HCT116 (cell line): Measurements from ENCODE around the gene POLE. TPM values are rescaled to one million over a fixed set of nuclear protein-coding genes. Genes with fewer than 3 reads are reported as not detected.

Experiments used
- ATAC-seq: fragments of 200-7000 bp; cut with Tn5 transposase; 2 replicates; pipeline ENCODE4 v1.9.1; 2020; ENCODE audit warnings: mild to moderate bottlenecking, moderate library complexity
- BruUV-seq: library from RNA; stranded (reverse); fragments of 400-500 nt; replicated peaks from 2 replicates; lab custom pipeline; 2021; lab: Mats Ljungman, UMichigan
- CTCF ChIA-PET: fragments of 300-600 bp; sonication (Branson Sonifier 250); formaldehyde crosslinking; loops from one replicate; lab custom pipeline; 2021; ENCODE audit warnings: antibody characterized with exemption; lab: Charles Lee
- POLR2A ChIA-PET: fragments of 300-600, 350-600 bp; sonication (Branson Sonifier 250); formaldehyde crosslinking; loops from one replicate; lab custom pipeline; 2021; ENCODE audit warnings: antibody characterized with exemption; lab: Charles Lee
- RAD21 ChIA-PET, 2 experiments: fragments of 300-600 bp; sonication (Branson Sonifier 250); formaldehyde crosslinking; loops; one replicate each; lab custom pipeline; 2023; ENCODE audit warnings: low total read pairs in 2 of 2; ENCODE audit not compliant: uncharacterized antibody in 2 of 2, unreplicated experiment in 2 of 2, low non-redundant PET in 1 of 2; lab: Charles Lee
- DNase-seq: peaks from one replicate; pipeline ENCODE4 v3.0.0-alpha.2; 2010; ENCODE audit warnings: low read depth, low spot score
- H2AFZ ChIP-seq: fragments of 200-600 bp; shearing (Covaris generic), sonication (generic); 2 replicates; pipeline ENCODE4 v1.6.1; 2017; ENCODE audit warnings: low read depth, mixed run types, mixed read lengths, antibody characterized with exemption, low read length; ENCODE audit not compliant: poor library complexity, severe bottlenecking
- H3K27ac ChIP-seq: 2 replicates; pipeline ENCODE4 v1.5.1; 2012; ENCODE audit warnings: low read depth, low read length
- H3K27me3 ChIP-seq: fragments of 200-600 bp; sonication (generic); 2 replicates; pipeline ENCODE4 v1.6.1; 2016; ENCODE audit warnings: mixed run types, low read length, mixed read lengths; ENCODE audit not compliant: insufficient read depth
- H3K36me3 ChIP-seq, 2 experiments: fragments of 200-500 bp in 1 of 2; fragments of 200-600 bp in 1 of 2; sonication (Bioruptor generic) in 1 of 2; sonication (generic) in 1 of 2; 2 replicates each; pipeline versions ENCODE4 v1.5.1 to v1.6.1; 2014 to 2016; ENCODE audit warnings: low read length in 2 of 2, inconsistent platforms in 1 of 2, mixed read lengths in 1 of 2, mixed run types in 1 of 2; ENCODE audit not compliant: insufficient read depth in 2 of 2, control insufficient read depth in 1 of 2
- H3K4me1 ChIP-seq, 2 experiments: fragments of 200-600 bp in 1 of 2; sonication (generic) in 1 of 2; 2 replicates each; pipeline versions ENCODE4 v1.5.1 to v1.6.1; 2012 to 2017; ENCODE audit warnings: low read length in 2 of 2, inconsistent platforms in 1 of 2, mild to moderate bottlenecking in 1 of 2, mixed read lengths in 1 of 2, mixed run types in 1 of 2, moderate library complexity in 1 of 2; ENCODE audit not compliant: insufficient read depth in 2 of 2, control insufficient read depth in 1 of 2
- H3K4me2 ChIP-seq: fragments of 200-600 bp; sonication (generic); 2 replicates; pipeline ENCODE4 v1.6.1; 2017; ENCODE audit warnings: mixed run types, low read length, mixed read lengths
- H3K4me3 ChIP-seq, 2 experiments: fragments of 200-600 bp in 1 of 2; sonication (generic) in 1 of 2; replicated peaks in 1 of 2; 2 replicates each; pipeline ENCODE4 v1.5.1; 2011 to 2016; ENCODE audit warnings: low read length in 2 of 2, control low read depth in 1 of 2, low read depth in 1 of 2, mild to moderate bottlenecking in 1 of 2, mixed read lengths in 1 of 2, mixed run types in 1 of 2
- H3K79me2 ChIP-seq: fragments of 200-600 bp; sonication (generic); 2 replicates; pipeline ENCODE4 v1.6.1; 2017; ENCODE audit warnings: mild to moderate bottlenecking, mixed run types, low read length, moderate library complexity, mixed read lengths; ENCODE audit not compliant: insufficient read depth
- H3K9ac ChIP-seq: fragments of 200-600 bp; sonication (generic); 2 replicates; pipeline ENCODE4 v1.6.1; 2016; ENCODE audit warnings: low read length, mixed read lengths
- H3K9me2 ChIP-seq: fragments of 200-600 bp; sonication (generic), shearing (Covaris generic); 2 replicates; pipeline ENCODE4 v1.6.1; 2017; ENCODE audit warnings: mixed run types, mild to moderate bottlenecking, moderate library complexity; ENCODE audit not compliant: insufficient read depth
- H3K9me3 ChIP-seq, 2 experiments: fragments of 200-500 bp in 1 of 2; fragments of 200-600 bp in 1 of 2; sonication (Bioruptor generic) in 1 of 2; sonication (generic) in 1 of 2; 2 replicates each; pipeline ENCODE4 v1.6.1; 2014 to 2017; ENCODE audit warnings: low read length in 2 of 2, mixed read lengths in 2 of 2, inconsistent platforms in 1 of 2, low read depth in 1 of 2, mild to moderate bottlenecking in 1 of 2, mixed run types in 1 of 2, moderate library complexity in 1 of 2; ENCODE audit not compliant: control insufficient read depth in 1 of 2, insufficient read depth in 1 of 2
- H4K20me1 ChIP-seq: fragments of 200-600 bp; sonication (generic), shearing (Covaris generic); 2 replicates; pipeline ENCODE4 v1.6.1; 2017; ENCODE audit warnings: mixed run types, mild to moderate bottlenecking, moderate library complexity; ENCODE audit not compliant: insufficient read depth
- CBX3 ChIP-seq: IDR thresholded peaks from 2 replicates; pipeline ENCODE4 v1.6.1; 2012; ENCODE audit warnings: low read depth
- CEBPB ChIP-seq: IDR thresholded peaks from 2 replicates; pipeline ENCODE4 v1.6.1; 2012; ENCODE audit warnings: low read depth
- CTCF ChIP-seq, 3 experiments: fragments of 200-600 bp in 1 of 3; sonication (generic) in 1 of 3; IDR thresholded peaks in 2 of 3; conservative IDR thresholded peaks in 1 of 3; 2 replicates each; pipeline ENCODE4 v1.5.1; 2012 to 2017; ENCODE audit warnings: low read depth in 2 of 3, low read length in 2 of 3, antibody characterized with exemption in 1 of 3, borderline replicate concordance in 1 of 3, control low read depth in 1 of 3, mild to moderate bottlenecking in 1 of 3, mixed read lengths in 1 of 3, mixed run types in 1 of 3, moderate library complexity in 1 of 3; ENCODE audit not compliant: insufficient read depth in 1 of 3
- EGR1 ChIP-seq: IDR thresholded peaks from 2 replicates; pipeline ENCODE4 v1.6.1; 2012; ENCODE audit warnings: low read depth
- ELF1 ChIP-seq: IDR thresholded peaks from 2 replicates; pipeline ENCODE4 v1.6.1; 2012; ENCODE audit warnings: low read depth, borderline replicate concordance
- EZH2 ChIP-seq: fragments of 200-600 bp; sonication (generic); IDR thresholded peaks from 2 replicates; pipeline ENCODE4 v1.6.1; 2017; ENCODE audit warnings: antibody characterized with exemption, mixed run types
- EZH2phosphoT487 ChIP-seq: fragments of 200-600 bp; IDR thresholded peaks from 2 replicates; pipeline ENCODE4 v1.6.1; 2018; ENCODE audit warnings: antibody characterized with exemption, borderline replicate concordance
- FOSL1 ChIP-seq: IDR thresholded peaks from 2 replicates; pipeline ENCODE4 v1.6.1; 2012; ENCODE audit warnings: low read depth
- JUND ChIP-seq: IDR thresholded peaks from 2 replicates; pipeline ENCODE4 v1.6.1; 2012
- MAX ChIP-seq: IDR thresholded peaks from 2 replicates; pipeline ENCODE4 v1.6.1; 2012
- POLR2A ChIP-seq: IDR thresholded peaks from 2 replicates; pipeline ENCODE4 v1.7.0; 2011; ENCODE audit warnings: borderline replicate concordance; ENCODE audit not compliant: insufficient read depth, insufficient read length; ENCODE audit errors: extremely low read depth
- POLR2AphosphoS5 ChIP-seq: IDR thresholded peaks from 2 replicates; pipeline ENCODE4 v1.6.1; 2011; ENCODE audit warnings: mild to moderate bottlenecking, low read depth, low read length, moderate library complexity
- RAD21 ChIP-seq: IDR thresholded peaks from 2 replicates; pipeline ENCODE4 v1.6.1; 2012; ENCODE audit warnings: low read depth, mild to moderate bottlenecking
- SIN3A ChIP-seq: IDR thresholded peaks from 2 replicates; pipeline ENCODE4 v1.6.1; 2012; ENCODE audit warnings: low read depth
- SP1 ChIP-seq: IDR thresholded peaks from 2 replicates; pipeline ENCODE4 v1.6.1; 2012; ENCODE audit warnings: low read depth
- SRF ChIP-seq: IDR thresholded peaks from 2 replicates; pipeline ENCODE4 v1.6.1; 2012; ENCODE audit warnings: low read depth
- YY1 ChIP-seq: IDR thresholded peaks from 2 replicates; pipeline ENCODE4 v1.6.1; 2011; ENCODE audit warnings: low read length, low read depth, moderate library complexity, mild to moderate bottlenecking; ENCODE audit not compliant: insufficient replicate concordance; ENCODE audit errors: extremely low read depth
- ZBTB33 ChIP-seq: IDR thresholded peaks from 2 replicates; pipeline ENCODE4 v1.6.1; 2011; ENCODE audit warnings: mild to moderate bottlenecking, low read length, moderate library complexity; ENCODE audit not compliant: insufficient replicate concordance; ENCODE audit errors: extremely low read depth
- ZNF274 ChIP-seq: fragments of 200-500 bp; sonication (Bioruptor generic); IDR thresholded peaks from 2 replicates; pipeline ENCODE4 v1.6.1; 2014; ENCODE audit warnings: mild to moderate bottlenecking, low read depth, low read length, inconsistent platforms
- intact Hi-C: fragments of 100-400 bp; cut with micrococcal nuclease; formaldehyde crosslinking; loops from 2 replicates; pipeline ENCODE4 v1.10.0; 2022
- total RNA-seq: library from RNA; stranded (reverse); gene quantifications from one replicate; pipeline ENCODE4 v1.2.1, GENCODE V29; 2021; ENCODE audit not compliant: unreplicated experiment

Gene POLE
- total RNA-seq, 1 experiment from 2014 or later = 128 TPM

GRCh38 chr12:132593938-132594358 is 93.2 kb downstream of the POLE start (continued):
- TF ChIP-seq CTCF (IDR thresholded peaks at IDR 0.05 in 2 of 3, conservative IDR thresholded peaks at IDR 0.05 in 1 of 3; ENCODE audit: borderline replicate concordance in 1 of 3, insufficient read depth in 1 of 3, low read depth in 2 of 3, low read length in 2 of 3) = no peak
- no peak for TF ChIP-seq CEBPB
- TF ChIP-seq POLR2A = peak; percentile 57
- peak; percentile 77 for TF ChIP-seq POLR2AphosphoS5
- no peak for TF ChIP-seq EZH2
- no peak for TF ChIP-seq ELF1
- TF ChIP-seq CBX3 = no peak
- no peak for TF ChIP-seq ZBTB33
- no peak for TF ChIP-seq EGR1
- TF ChIP-seq FOSL1 = no peak

- H3K79me2 ChIP-seq = no peaks in the 10 kb centered on the region
- H3K4me1 ChIP-seq = peaks cover 8 to 23% of the 10 kb centered on the region in 2 experiments
- H3K9me2 ChIP-seq = no peaks in the 10 kb centered on the region
- BruUV-seq = no TSS peak
- ChIA-PET CTCF (no interaction called here), POLR2A (no interaction called here), RAD21 (no interaction called here)
- H3K27ac ChIP-seq = peak overlapping the region; percentile 21; the same call in 1 of the 2 replicates
- intact Hi-C loops = no loop called here
- peak overlapping the region; percentile 22 to 49 for H3K4me3 ChIP-seq
- H3K9me3 ChIP-seq = no peaks in the 10 kb centered on the region
- peak overlapping the region; percentile 72 for H2AFZ ChIP-seq
- 0 out of 2 replicates have a peak overlapping the region, but pooled peaks have one; percentile 23 for H3K9ac ChIP-seq
- DNase-seq (no peak), ATAC-seq (peak; percentile 9)
- no peaks in the 10 kb centered on the region for H4K20me1 ChIP-seq
- H3K4me2 ChIP-seq = peak overlapping the region; percentile 82
- H3K27me3 ChIP-seq = no peaks in the 10 kb centered on the region
- no peaks in the 10 kb centered on the region for H3K36me3 ChIP-seq
- TF ChIP-seq SRF = no peak
- TF ChIP-seq EZH2phosphoT487 = no peak
- TF ChIP-seq EGR1 = no peak
- no peak for TF ChIP-seq SIN3A
- TF ChIP-seq MAX = no peak
- no peak for TF ChIP-seq ZNF274
- TF ChIP-seq CBX3 = no peak
- TF ChIP-seq SP1 = no peak
- TF ChIP-seq RAD21 = no peak
- TF ChIP-seq CEBPB = no peak
- no peak for TF ChIP-seq FOSL1
- TF ChIP-seq JUND = no peak
- no peak for TF ChIP-seq YY1
- TF ChIP-seq EZH2 = no peak
- TF ChIP-seq CTCF (IDR thresholded peaks at IDR 0.05 in 2 of 3, conservative IDR thresholded peaks at IDR 0.05 in 1 of 3; ENCODE audit: borderline replicate concordance in 1 of 3, insufficient read depth in 1 of 3, low read depth in 2 of 3, low read length in 2 of 3) = no peak
- TF ChIP-seq POLR2A = no peak
Observed at GRCh38 chr12:132593521-132593920, 93.6 kb downstream of the POLE start.
